K562 (cell line): ENCODE results near the gene TBX10. TPM values are rescaled to one million over a fixed set of nuclear protein-coding genes. Genes with fewer than 3 reads are reported as not detected.

Experiments used
- ATAC-seq: fragments of 200-7000 bp; cut with Tn5 transposase; 3 replicates; pipeline ENCODE4 v1.9.1; 2020; ENCODE audit warnings: moderate library complexity
- BruUV-seq: library from RNA; stranded (reverse); fragments of 400-500 nt; replicated peaks from 2 replicates; lab custom pipeline; 2021; lab: Mats Ljungman, UMichigan
- CTCF ChIA-PET: fragments of 300-600 bp; formaldehyde crosslinking; extraction: SDS; loops from one replicate; lab custom pipeline; 2021; ENCODE audit warnings: low intra/inter-chr PET ratio; lab: Yijun Ruan, JAX
- POLR2A ChIA-PET: fragments of 300-600, 350-650 bp; sonication (Branson Sonifier 250); formaldehyde crosslinking; extraction: SDS; loops from one replicate; lab custom pipeline; 2021; ENCODE audit warnings: antibody characterized with exemption, inconsistent platforms; lab: Yijun Ruan, JAX
- DNase-seq, 4 experiments: peaks; one replicate each; pipeline versions ENCODE4 v3.0.0 to v3.0.0-alpha.2; 2011 to 2018; ENCODE audit warnings: low spot score in 3 of 4, mixed read lengths in 3 of 4; ENCODE audit errors: extremely low read depth in 1 of 4
- FAIRE-seq: peaks from 2 replicates; lab custom pipeline; 2011; peaks lifted over from hg19 to GRCh38; lab: Jason Lieb, UNC
- H2AFZ ChIP-seq: 2 replicates; pipeline ENCODE4 v1.6.0; 2011; ENCODE audit warnings: low read depth, low read length, control low read depth, inconsistent platforms
- H3K27ac ChIP-seq: fragments of 200-600 bp; 3 replicates; pipeline ENCODE4 v1.8.0; 2011; ENCODE audit warnings: low read depth, mild to moderate bottlenecking, control low read depth, inconsistent platforms, low read length, moderate library complexity, mixed read lengths; ENCODE audit errors: extremely low read depth
- H3K27me3 ChIP-seq, 2 experiments: fragments of 300-600 bp in 1 of 2; 2 replicates in 1 of 2; 3 replicates in 1 of 2; pipeline versions ENCODE4 v1.6.0 to v1.8.0; 2011; ENCODE audit warnings: inconsistent platforms in 2 of 2, low read length in 2 of 2, mild to moderate bottlenecking in 1 of 2, mixed read lengths in 1 of 2, moderate library complexity in 1 of 2; ENCODE audit not compliant: control insufficient read depth in 2 of 2, insufficient read depth in 2 of 2
- H3K36me3 ChIP-seq: fragments of 300-600 bp; 3 replicates; pipeline ENCODE4 v1.8.0; 2011; ENCODE audit warnings: mild to moderate bottlenecking, low read length, inconsistent platforms; ENCODE audit not compliant: control insufficient read depth, insufficient read depth
- H3K4me1 ChIP-seq, 2 experiments: fragments of 200-600 bp in 1 of 2; replicated peaks in 1 of 2; 2 replicates in 1 of 2; 3 replicates in 1 of 2; pipeline versions ENCODE4 v1.5.1 to v1.8.0; 2011; ENCODE audit warnings: inconsistent platforms in 2 of 2, low read length in 2 of 2, mild to moderate bottlenecking in 1 of 2, mixed read lengths in 1 of 2, moderate library complexity in 1 of 2; ENCODE audit not compliant: control insufficient read depth in 2 of 2, insufficient read depth in 2 of 2
- H3K4me2 ChIP-seq: 2 replicates; pipeline ENCODE4 v1.6.1; 2011; ENCODE audit warnings: low read length, control low read depth, inconsistent platforms, mixed read lengths; ENCODE audit not compliant: insufficient read depth
- H3K4me3 ChIP-seq: fragments of 200-600 bp; sonication (generic), shearing (Covaris generic); 2 replicates; pipeline ENCODE4 v1.5.1; 2016; ENCODE audit warnings: control low read depth, inconsistent platforms
- H3K79me2 ChIP-seq: fragments of 200-600 bp; 3 replicates; pipeline ENCODE4 v1.8.0; 2011; ENCODE audit warnings: low read length, inconsistent platforms; ENCODE audit not compliant: control insufficient read depth, insufficient read depth
- H3K9ac ChIP-seq, 2 experiments: 2 replicates each; pipeline versions ENCODE4 v1.6.0 to v1.6.1; 2011; ENCODE audit warnings: low read depth in 2 of 2, low read length in 2 of 2, control low read depth in 1 of 2, inconsistent platforms in 1 of 2, mild to moderate bottlenecking in 1 of 2, mixed read lengths in 1 of 2; ENCODE audit not compliant: insufficient read depth in 1 of 2
- H3K9me1 ChIP-seq: one replicate; pipeline ENCODE4 v1.6.0; 2011; ENCODE audit warnings: inconsistent platforms, mild to moderate bottlenecking, low read length, moderate library complexity; ENCODE audit not compliant: control insufficient read depth, insufficient read depth
- H3K9me3 ChIP-seq: replicated peaks from 2 replicates; pipeline ENCODE4 v1.5.1; 2011; ENCODE audit warnings: low read depth, low read length, inconsistent platforms; ENCODE audit not compliant: control insufficient read depth, insufficient read depth
- H4K20me1 ChIP-seq: replicated peaks from 2 replicates; pipeline ENCODE4 v1.6.1; 2011; ENCODE audit warnings: low read length, inconsistent platforms, mixed read lengths; ENCODE audit not compliant: control insufficient read depth, insufficient read depth
- CC2D1A ChIP-seq: fragments of 450-650 bp; IDR thresholded peaks from 2 replicates; pipeline ENCODE4 v1.6.1; 2017; ENCODE audit warnings: mild to moderate bottlenecking
- E2F5 ChIP-seq: sonication (generic); formaldehyde crosslinking; IDR thresholded peaks from 2 replicates; pipeline ENCODE4 v1.8.0; 2022; ENCODE audit warnings: mild to moderate bottlenecking, missing genetic modification reagents
- IRF1 ChIP-seq: sonication (generic); formaldehyde crosslinking; IDR thresholded peaks from 2 replicates; pipeline ENCODE4 v1.8.0; 2022; ENCODE audit warnings: missing genetic modification reagents, mild to moderate bottlenecking, borderline replicate concordance
- NONO ChIP-seq, 2 experiments: fragments of 200-400 bp in 1 of 2; fragments of 450-650 bp in 1 of 2; formaldehyde crosslinking in 1 of 2; IDR thresholded peaks; 2 replicates each; pipeline ENCODE4 v1.6.1; 2017; ENCODE audit warnings: low read depth in 2 of 2, mild to moderate bottlenecking in 2 of 2, moderate library complexity in 2 of 2, low read length in 1 of 2
- NR2C2 ChIP-seq, 2 experiments: fragments of 200-800 bp in 1 of 2; sonication (Bioruptor generic) in 1 of 2; sonication (generic) in 1 of 2; formaldehyde crosslinking in 1 of 2; IDR thresholded peaks; 2 replicates each; pipeline versions ENCODE4 v1.6.1 to v1.8.0; 2016 to 2022; ENCODE audit warnings: mild to moderate bottlenecking in 1 of 2, missing compliant biosample characterization in 1 of 2, missing genetic modification characterization in 1 of 2, missing genetic modification reagents in 1 of 2
- RCOR1 ChIP-seq, 2 experiments: IDR thresholded peaks; 2 replicates each; pipeline ENCODE4 v1.6.1; 2012; ENCODE audit warnings: low read depth in 2 of 2, low read length in 2 of 2, borderline replicate concordance in 1 of 2, improper control_type of control experiment in 1 of 2
- ZNF140 ChIP-seq: fragments of 250-450 bp; sonication (Bioruptor Pico); IDR thresholded peaks from 2 replicates; pipeline ENCODE4 v1.8.0; 2021; ENCODE audit warnings: moderate library complexity, mild to moderate bottlenecking, inconsistent platforms
- WGBS: fragments of 100-300 bp; shearing (Covaris generic); methylation state at CpG from one replicate; pipeline ENCODE4 v1.1.6; 2016; ENCODE audit warnings: low coverage, mixed read lengths; ENCODE audit not compliant: insufficient coverage; ENCODE audit errors: missing lambda C conversion rate; 5-methylcytosine and 5-hydroxymethylcytosine counted together
- in situ Hi-C: fragments of 300-500 bp; cut with MboI; formaldehyde crosslinking; loops from 4 replicates; pipeline ENCODE4 v1.15.0; 2018; ENCODE audit warnings: inconsistent platforms, mixed read lengths
- intact Hi-C: fragments of 100-400 bp; cut with micrococcal nuclease; formaldehyde crosslinking; loops from 2 replicates; pipeline ENCODE4 v1.14.2; 2022
- polyA plus RNA-seq, 8 experiments: library from polyadenylated mRNA; depleted of rRNA in 4 of 8; stranded (reverse) in 5 of 8; unstranded in 3 of 8; fragments of >200 nt; fragmentation: Nextera tagmentation in 2 of 8; fragmentation: Illumina TruSeq in 1 of 8; extraction: Ambion mirVana in 2 of 8; extraction: Trizol in 1 of 8; gene quantifications; 2 replicates each; pipeline versions ENCODE4 v1.2.1 to v1.2.3, GENCODE V29; 2011 to 2014; ENCODE audit warnings: inconsistent platforms in 1 of 8, missing spikeins in 1 of 8
- total RNA-seq, 7 experiments: library from RNA; depleted of rRNA in 6 of 7; stranded (reverse); fragments of >200 nt in 6 of 7; fragmentation: Illumina TruSeq in 2 of 7; extraction: Trizol in 2 of 7; gene quantifications; 2 replicates each; pipeline versions ENCODE4 v1.2.1 to v1.2.3, GENCODE V29; 2011 to 2021; ENCODE audit warnings: low replicate concordance in 1 of 7

TBX10 gene
- total and polyA plus RNA-seq, 9 of the 15 experiments (the other 6 are each of a cell fraction or from before 2014, with no cell fraction given): not detected

- no TSS peak for BruUV-seq
- intact Hi-C loops: loop anchor here (1.0 to 5.0 kb wide), 2 partner anchors 22 to 33 kb away; partner anchors contain the start of gene GSTP1
- in situ Hi-C loops: no loop called here
- H3K9me3 ChIP-seq: peaks cover 4% of the 10 kb centered on the region
- no peaks in the 10 kb centered on the region for H3K9me1 ChIP-seq
- peak overlapping the region; percentile 96; the same call in 1 of the 2 replicates for H3K4me2 ChIP-seq
- H3K4me1 ChIP-seq: peaks cover 44 to 65% of the 10 kb centered on the region in 2 experiments
- no peaks in the 10 kb centered on the region for H3K27me3 ChIP-seq
- H4K20me1 ChIP-seq: no peaks in the 10 kb centered on the region; the same call in 1 of the 2 replicates
- CTCF ChIA-PET: no interaction called here
- H2AFZ ChIP-seq: peak overlapping the region; percentile 86; the same call in 1 of the 2 replicates
- peaks cover 36% of the 10 kb centered on the region for H3K79me2 ChIP-seq
- TF ChIP-seq IRF1 (no peak), RCOR1 (IDR thresholded peaks at IDR 0.05; ENCODE audit: borderline replicate concordance in 1 of 2, low read depth in 2 of 2, low read length in 2 of 2) (peak; percentile 6 to 53; a peak in 1 of 4 replicates), NONO (IDR thresholded peaks at IDR 0.05; ENCODE audit: low read depth in 2 of 2, low read length in 1 of 2) (no peak), E2F5 (CRISPR knock-in tag) (no peak), ZNF140 (no peak), NR2C2 (CRISPR knock-in tag; IDR thresholded peaks at IDR 0.05) (no peak), NR2C2 (tag; IDR thresholded peaks at IDR 0.05) (no peak), CC2D1A (no peak)
- peaks cover 23% of the 10 kb centered on the region for H3K36me3 ChIP-seq
- DNase-seq (peak in 1 of 4 experiments; percentile 55), FAIRE-seq (no peak), ATAC-seq (peak; percentile 3; the same call in 1 of the 3 replicates)
- WGBS: 41% methylated on average over 2 of the region's 2 CpGs
- H3K27ac ChIP-seq: peak overlapping the region; percentile 75
- no peak overlapping the region for H3K4me3 ChIP-seq
- H3K9ac ChIP-seq: peak overlapping the region; percentile 90 to 99; a peak in 2 of 4 replicates
- POLR2A ChIA-PET: interaction anchor here (0.6 to 2.4 kb wide), 7 partner anchors 9 to 184 kb away, joined by 3 to 12 read pairs (median 4); partner anchors contain the start of gene GSTP1
Measured at GRCh38 chr11:67604815-67605214, 34.7 kb downstream of the TBX10 start.
